ENCODE results near the gene RNF213. TPM values are rescaled to one million over a fixed set of nuclear protein-coding genes. Genes with fewer than 3 reads are reported as not detected.

The RNF213 gene
- total RNA-seq, 1 experiment from 2014 or later, result 61.4 TPM

DNA sequence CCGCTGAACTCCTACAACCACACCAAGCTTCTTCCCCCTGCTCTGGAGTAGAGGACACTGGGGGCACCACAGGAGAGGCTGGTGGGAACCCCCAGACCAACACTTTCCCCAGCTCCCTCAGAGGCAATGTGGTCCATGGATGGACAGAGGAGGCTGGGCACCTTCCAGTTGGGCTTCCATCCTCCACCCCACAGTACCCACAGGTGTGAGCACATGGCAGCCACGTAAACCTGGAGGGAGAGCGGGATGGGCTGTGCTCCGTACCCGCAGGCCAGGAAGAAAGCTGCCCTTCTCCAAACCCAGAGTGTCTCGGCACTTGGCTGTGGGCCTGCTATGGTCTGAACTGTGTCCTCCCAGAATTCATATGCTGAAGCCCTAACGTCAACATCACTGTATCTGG, 42.3 kb upstream of the RNF213 start:
- no peak for DNase-seq
- H3K27ac Mint-ChIP-seq (ENCODE audit: unreplicated experiment), result no peak overlapping the region
- Histone ChIP-seq H3K9me3 (no peaks in the 10 kb centered on the region), H3K4me1 (0 out of 2 replicates have a peak, but pooled peaks cover 6% of the 10 kb centered on the region), H3K27me3 (replicated peaks; ENCODE audit: control insufficient read depth, insufficient read depth, low read length) (no peaks in the 10 kb centered on the region), H3K4me3 (ENCODE audit: low read depth, low read length) (no peak overlapping the region), H3K36me3 (ENCODE audit: control insufficient read depth, insufficient read depth, low read length) (peaks cover 3% of the 10 kb centered on the region)
- peaks cover 31% of the 10 kb centered on the region for H3K36me3 Mint-ChIP-seq (ENCODE audit: insufficient read depth, unreplicated experiment)
- peak overlapping the region; percentile 96 for H3K4me3 Mint-ChIP-seq (ENCODE audit: unreplicated experiment)
- H3K9me3 Mint-ChIP-seq (ENCODE audit: unreplicated experiment), result no peaks in the 10 kb centered on the region
- ChIA-PET CTCF (no interaction called here), POLR2A (no interaction called here)
- intact Hi-C loops (cut with micrococcal nuclease; ENCODE audit: unreplicated experiment), result no loop called here
- TF ChIP-seq, protein P1, sequence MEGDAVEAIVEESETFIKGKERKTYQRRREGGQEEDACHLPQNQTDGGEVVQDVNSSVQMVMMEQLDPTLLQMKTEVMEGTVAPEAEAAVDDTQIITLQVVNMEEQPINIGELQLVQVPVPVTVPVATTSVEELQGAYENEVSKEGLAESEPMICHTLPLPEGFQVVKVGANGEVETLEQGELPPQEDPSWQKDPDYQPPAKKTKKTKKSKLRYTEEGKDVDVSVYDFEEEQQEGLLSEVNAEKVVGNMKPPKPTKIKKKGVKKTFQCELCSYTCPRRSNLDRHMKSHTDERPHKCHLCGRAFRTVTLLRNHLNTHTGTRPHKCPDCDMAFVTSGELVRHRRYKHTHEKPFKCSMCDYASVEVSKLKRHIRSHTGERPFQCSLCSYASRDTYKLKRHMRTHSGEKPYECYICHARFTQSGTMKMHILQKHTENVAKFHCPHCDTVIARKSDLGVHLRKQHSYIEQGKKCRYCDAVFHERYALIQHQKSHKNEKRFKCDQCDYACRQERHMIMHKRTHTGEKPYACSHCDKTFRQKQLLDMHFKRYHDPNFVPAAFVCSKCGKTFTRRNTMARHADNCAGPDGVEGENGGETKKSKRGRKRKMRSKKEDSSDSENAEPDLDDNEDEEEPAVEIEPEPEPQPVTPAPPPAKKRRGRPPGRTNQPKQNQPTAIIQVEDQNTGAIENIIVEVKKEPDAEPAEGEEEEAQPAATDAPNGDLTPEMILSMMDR (IDR thresholded peaks at IDR 0.05; ENCODE audit: insufficient read depth in 1 of 2, low read depth in 1 of 2, low read length in 1 of 2, severe bottlenecking in 1 of 2, unreplicated experiment in 1 of 2), result no peak
- H3K27me3 Mint-ChIP-seq (ENCODE audit: insufficient read depth, unreplicated experiment), result no peaks in the 10 kb centered on the region
- no TSS peak for BruUV-seq (replicated peaks)
- H3K4me1 Mint-ChIP-seq (ENCODE audit: low read depth, unreplicated experiment), result no peaks in the 10 kb centered on the region

DNA sequence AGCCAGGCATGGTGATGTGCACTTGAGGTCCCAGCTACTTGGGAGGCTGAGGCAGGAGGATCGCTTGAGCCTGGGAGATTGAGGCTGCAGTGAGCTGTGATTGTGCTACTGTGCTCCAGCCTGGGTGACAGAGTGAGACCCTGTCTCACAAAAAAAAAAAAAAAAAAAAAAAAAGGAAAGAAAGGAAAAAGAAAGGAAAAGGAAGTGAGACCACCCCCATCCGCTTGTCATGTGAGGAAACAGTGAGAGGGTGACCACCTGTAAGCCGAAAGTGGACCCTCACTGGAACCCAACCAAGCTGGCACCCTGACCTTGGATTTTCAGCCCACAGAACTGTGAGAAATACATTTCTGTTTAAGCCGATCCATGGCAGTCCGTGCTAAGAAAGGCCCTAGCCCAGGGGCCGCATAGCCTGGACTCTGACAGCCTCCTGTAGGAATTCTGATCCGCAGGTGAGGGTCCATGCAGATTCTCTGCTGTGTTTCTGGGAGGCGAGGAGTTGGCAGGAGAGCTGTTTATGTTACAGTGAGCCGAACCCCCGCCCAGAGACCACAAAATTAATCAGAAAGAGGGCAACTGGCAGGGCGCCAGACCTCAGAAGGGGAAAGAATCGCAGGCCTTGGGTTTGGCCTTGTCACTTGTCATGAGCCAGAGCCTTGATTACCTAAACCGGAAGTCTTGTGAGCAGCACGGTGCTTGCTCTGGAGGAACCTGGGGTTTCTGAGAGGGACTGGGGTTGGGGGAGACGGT, 41.5 kb upstream of the RNF213 start:
- no TSS peak for BruUV-seq (replicated peaks)
- no peak for DNase-seq
- no peaks in the 10 kb centered on the region for H3K27me3 Mint-ChIP-seq (ENCODE audit: insufficient read depth, unreplicated experiment)
- H3K36me3 ChIP-seq (ENCODE audit: control insufficient read depth, insufficient read depth, low read length), result peaks cover 3% of the 10 kb centered on the region
- H3K36me3 Mint-ChIP-seq (ENCODE audit: insufficient read depth, unreplicated experiment), result peaks cover 34% of the 10 kb centered on the region
- H3K9me3 ChIP-seq, result no peaks in the 10 kb centered on the region
- H3K27me3 ChIP-seq (replicated peaks; ENCODE audit: control insufficient read depth, insufficient read depth, low read length), result no peaks in the 10 kb centered on the region
- intact Hi-C loops (cut with micrococcal nuclease; ENCODE audit: unreplicated experiment), result no loop called here
- POLR2A ChIA-PET, result no interaction called here
- CTCF ChIA-PET, result interaction anchor here (1.0 kb wide), 1 partner anchor 95 kb away, joined by 3 read pairs; no protein-coding TSS in a partner anchor
- no peaks in the 10 kb centered on the region for H3K9me3 Mint-ChIP-seq (ENCODE audit: unreplicated experiment)
- peak overlapping the region; percentile 88 for H3K27ac Mint-ChIP-seq (ENCODE audit: unreplicated experiment)
- 0 out of 2 replicates have a peak, but pooled peaks cover 6% of the 10 kb centered on the region for H3K4me1 ChIP-seq
- peak overlapping the region; percentile 96 for H3K4me3 Mint-ChIP-seq (ENCODE audit: unreplicated experiment)
- H3K4me1 Mint-ChIP-seq (ENCODE audit: low read depth, unreplicated experiment), result peaks cover 5% of the 10 kb centered on the region
- peak overlapping the region; percentile 82 for H3K4me3 ChIP-seq (ENCODE audit: low read depth, low read length)
- TF ChIP-seq, protein P1 (IDR thresholded peaks at IDR 0.05; ENCODE audit: insufficient read depth in 1 of 2, low read depth in 1 of 2, low read length in 1 of 2, severe bottlenecking in 1 of 2, unreplicated experiment in 1 of 2), result no peak

DNA sequence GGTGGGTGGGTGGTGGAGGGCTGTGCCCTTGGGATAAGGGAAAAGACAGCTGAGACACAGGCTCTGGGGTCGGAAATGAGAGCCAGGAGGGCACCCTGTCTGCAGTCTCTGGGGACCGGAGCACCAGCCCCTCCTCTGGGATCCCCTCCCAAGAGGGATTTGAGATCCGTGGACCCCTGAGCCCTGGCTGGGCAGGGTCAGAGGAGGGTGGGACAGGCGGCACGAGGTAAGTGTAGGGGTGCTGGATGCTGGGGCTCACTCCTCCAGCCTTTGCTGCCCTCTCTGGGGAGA, 40.9 kb upstream of the RNF213 start:
- TF ChIP-seq, protein P1 (IDR thresholded peaks at IDR 0.05; ENCODE audit: insufficient read depth in 1 of 2, low read depth in 1 of 2, low read length in 1 of 2, severe bottlenecking in 1 of 2, unreplicated experiment in 1 of 2), result no peak
- peaks cover 3% of the 10 kb centered on the region for H3K36me3 ChIP-seq (ENCODE audit: control insufficient read depth, insufficient read depth, low read length)
- H3K27me3 Mint-ChIP-seq (ENCODE audit: insufficient read depth, unreplicated experiment), result no peaks in the 10 kb centered on the region
- ChIA-PET CTCF (interaction anchor here (0.6 to 1.0 kb wide), 2 partner anchors 95 to 118 kb away, joined by 3 to 5 read pairs; partner anchors contain the start of gene GAA), POLR2A (interaction anchor here (0.6 to 1.0 kb wide), 2 partner anchors 10 to 41 kb away, joined by 3 to 4 read pairs; partner anchors contain the start of gene RNF213)
- H3K27me3 ChIP-seq (replicated peaks; ENCODE audit: control insufficient read depth, insufficient read depth, low read length), result no peaks in the 10 kb centered on the region
- peak overlapping the region; percentile 96 for H3K4me3 Mint-ChIP-seq (ENCODE audit: unreplicated experiment)
- H3K4me1 Mint-ChIP-seq (ENCODE audit: low read depth, unreplicated experiment), result peaks cover 8% of the 10 kb centered on the region
- peak overlapping the region; percentile 82 for H3K4me3 ChIP-seq (ENCODE audit: low read depth, low read length)
- no peak for DNase-seq
- intact Hi-C loops (cut with micrococcal nuclease; ENCODE audit: unreplicated experiment), result loop anchor here (5.0 kb wide), 1 partner anchor 72 kb away; the partner anchor contains the start of gene EIF4A3
- H3K36me3 Mint-ChIP-seq (ENCODE audit: insufficient read depth, unreplicated experiment), result peaks cover 34% of the 10 kb centered on the region
- H3K9me3 ChIP-seq, result no peaks in the 10 kb centered on the region
- TSS peak; percentile 37 for BruUV-seq (replicated peaks)
- H3K27ac Mint-ChIP-seq (ENCODE audit: unreplicated experiment), result peak overlapping the region; percentile 88
- no peaks in the 10 kb centered on the region for H3K9me3 Mint-ChIP-seq (ENCODE audit: unreplicated experiment)
- 0 out of 2 replicates have a peak, but pooled peaks cover 6% of the 10 kb centered on the region for H3K4me1 ChIP-seq

Measured in Caco-2 (cell line).